DND-41 (cell line): ENCODE measurements around the gene REM2.

Experiments
- ATAC-seq: fragments of 200-7000 bp; cut with Tn5 transposase; 3 replicates; pipeline ENCODE4 v1.9.1; 2021; ENCODE audit warnings: low read depth; ENCODE audit not compliant: insufficient read depth
- DNase-seq: peaks from one replicate; pipeline ENCODE4 v3.0.0-alpha.2; 2020
- H2AFZ ChIP-seq: 2 replicates; pipeline ENCODE4 v1.6.0; 2012; ENCODE audit warnings: low read depth, low read length
- H3K27ac ChIP-seq: 2 replicates; pipeline ENCODE4 v1.5.1; 2012; ENCODE audit warnings: low read length, inconsistent platforms
- H3K27me3 ChIP-seq: fragments of 200-600 bp; sonication (generic); 2 replicates; pipeline ENCODE4 v1.6.0; 2012; ENCODE audit warnings: low read length, mild to moderate bottlenecking, inconsistent platforms; ENCODE audit not compliant: insufficient read depth, poor library complexity
- H3K36me3 ChIP-seq: 2 replicates; pipeline ENCODE4 v1.5.1; 2012; ENCODE audit warnings: low read length, inconsistent platforms; ENCODE audit not compliant: insufficient read depth
- H3K4me1 ChIP-seq: 2 replicates; pipeline ENCODE4 v1.5.1; 2012; ENCODE audit warnings: mild to moderate bottlenecking, low read length; ENCODE audit not compliant: insufficient read depth
- H3K4me2 ChIP-seq: 2 replicates; pipeline ENCODE4 v1.6.0; 2012; ENCODE audit warnings: mild to moderate bottlenecking, moderate library complexity, low read length, inconsistent platforms; ENCODE audit not compliant: insufficient read depth
- H3K4me3 ChIP-seq, 2 experiments: fragments of 200-600 bp in 1 of 2; shearing (Covaris generic) in 1 of 2; 2 replicates each; pipeline ENCODE4 v1.5.1; 2012 to 2016; ENCODE audit warnings: inconsistent platforms in 2 of 2, low read length in 2 of 2, mild to moderate bottlenecking in 2 of 2, low read depth in 1 of 2, moderate library complexity in 1 of 2
- H3K79me2 ChIP-seq: 2 replicates; pipeline ENCODE4 v1.6.0; 2012; ENCODE audit warnings: low read length, inconsistent platforms; ENCODE audit not compliant: insufficient read depth
- H3K9ac ChIP-seq: 2 replicates; pipeline ENCODE4 v1.6.0; 2012; ENCODE audit warnings: low read depth, mild to moderate bottlenecking, inconsistent platforms, low read length, moderate library complexity
- H3K9me3 ChIP-seq: 2 replicates; pipeline ENCODE4 v1.5.1; 2012; ENCODE audit warnings: low read length, moderate library complexity, mild to moderate bottlenecking, inconsistent platforms; ENCODE audit not compliant: insufficient read depth, severe bottlenecking
- H4K20me1 ChIP-seq: 2 replicates; pipeline ENCODE4 v1.6.0; 2012; ENCODE audit warnings: low read length; ENCODE audit not compliant: insufficient read depth
- CTCF ChIP-seq: IDR thresholded peaks from 2 replicates; pipeline ENCODE4 v1.5.1; 2012; ENCODE audit warnings: borderline replicate concordance, low read length, moderate library complexity, mild to moderate bottlenecking; ENCODE audit not compliant: poor library complexity, severe bottlenecking; ENCODE audit errors: extremely low read depth
- EZH2 ChIP-seq: IDR thresholded peaks from 3 replicates; pipeline ENCODE4 v1.6.1; 2012; ENCODE audit warnings: borderline replicate concordance, low read depth, mild to moderate bottlenecking, moderate library complexity, low read length, inconsistent platforms; ENCODE audit not compliant: severe bottlenecking

Gene REM2

GRCh38 chr14:22929961-22930364 lies 46.9 kb downstream of the REM2 start:
- H3K27ac ChIP-seq = peak overlapping the region; percentile 57
- peak overlapping the region; percentile 25 to 80; a peak in 3 of 4 replicates for H3K4me3 ChIP-seq
- H3K9me3 ChIP-seq = no peaks in the 10 kb centered on the region
- peak overlapping the region; percentile 86 for H3K4me2 ChIP-seq
- no peaks in the 10 kb centered on the region for H4K20me1 ChIP-seq
- peaks cover 23% of the 10 kb centered on the region for H3K36me3 ChIP-seq
- H2AFZ ChIP-seq = peak overlapping the region; percentile 85
- H3K79me2 ChIP-seq = peaks cover 23% of the 10 kb centered on the region
- no peaks in the 10 kb centered on the region for H3K27me3 ChIP-seq
- ATAC-seq = no peak
- H3K4me1 ChIP-seq = peaks cover 33% of the 10 kb centered on the region
- DNase-seq = no peak
- TF ChIP-seq EZH2 (no peak), CTCF (no peak)
- H3K9ac ChIP-seq = peak overlapping the region; percentile 57

GRCh38 chr14:22932146-22932545 lies 49.1 kb downstream of the REM2 start:
- Histone ChIP-seq H3K27ac (no peak overlapping the region), H3K36me3 (peaks cover 3% of the 10 kb centered on the region), H2AFZ (no peak overlapping the region), H3K4me1 (peaks cover 29% of the 10 kb centered on the region), H3K9me3 (no peaks in the 10 kb centered on the region), H3K79me2 (peaks cover 19% of the 10 kb centered on the region), H3K4me2 (no peak overlapping the region), H3K9ac (no peak overlapping the region), H4K20me1 (no peaks in the 10 kb centered on the region), H3K27me3 (no peaks in the 10 kb centered on the region), H3K4me3 (no peak overlapping the region)
- TF ChIP-seq EZH2 = no peak
- no peak for TF ChIP-seq CTCF
- ATAC-seq = no peak
- DNase-seq = no peak

GRCh38 chr14:22935156-22935555 lies 52.1 kb downstream of the REM2 start:
- Histone ChIP-seq H3K4me2 (no peak overlapping the region), H3K79me2 (no peaks in the 10 kb centered on the region), H3K36me3 (no peaks in the 10 kb centered on the region), H4K20me1 (no peaks in the 10 kb centered on the region), H3K9me3 (no peaks in the 10 kb centered on the region), H3K4me3 (no peak overlapping the region), H2AFZ (no peak overlapping the region), H3K4me1 (peaks cover 10% of the 10 kb centered on the region), H3K27me3 (no peaks in the 10 kb centered on the region), H3K27ac (no peak overlapping the region), H3K9ac (no peak overlapping the region)
- no peak for ATAC-seq
- TF ChIP-seq CTCF (no peak), EZH2 (no peak)
- no peak for DNase-seq
